HG03025 (cell line): ENCODE measurements around the gene ASXL2.

ENCODE experiments used
- ATAC-seq: cut with Tn5 transposase; IDR thresholded peaks from one replicate; pipeline ENCODE4 v1.9.1; 2021; ENCODE audit warnings: mild to moderate bottlenecking, moderate library complexity; ENCODE audit not compliant: unreplicated experiment, low FRiP score

The ASXL2 gene

DNA sequence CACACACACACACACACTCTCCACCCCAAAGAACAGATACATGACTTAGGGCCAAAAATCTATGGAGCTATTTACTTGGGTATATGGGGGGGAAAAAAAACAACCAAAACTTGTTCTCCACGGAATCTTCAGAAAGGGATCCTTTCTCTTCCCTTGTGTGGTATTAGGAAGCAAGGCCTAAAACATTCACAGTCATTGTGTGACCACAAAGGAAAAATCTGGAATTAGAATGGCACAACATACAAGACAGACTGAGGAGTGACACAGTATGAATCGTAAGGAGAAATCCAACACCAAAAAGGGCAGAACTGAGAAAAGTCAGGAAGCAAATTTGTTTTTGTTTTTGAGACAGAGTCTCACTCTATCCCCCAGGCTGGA lies 70.3 kb downstream of the ASXL2 start:
- no peak for ATAC-seq

DNA sequence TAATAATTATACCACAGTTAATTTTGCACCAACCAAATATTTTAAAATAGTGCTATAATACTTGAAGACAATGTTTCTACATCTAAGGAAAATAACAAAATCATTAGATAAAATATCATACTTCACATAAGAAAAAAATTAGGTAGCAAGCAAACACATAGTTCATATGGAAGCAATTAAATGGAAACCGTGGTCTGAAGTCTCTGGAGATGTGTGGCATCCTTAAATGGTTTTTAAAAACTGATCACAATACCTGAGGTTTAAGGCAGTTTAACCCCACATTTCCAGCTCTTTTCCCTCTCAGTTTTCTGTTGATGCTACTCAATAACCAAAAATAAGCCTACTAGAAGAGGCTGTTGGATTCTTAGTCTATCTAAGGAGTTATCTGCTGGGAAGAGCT lies 71.3 kb downstream of the ASXL2 start:
- ATAC-seq: no peak

DNA sequence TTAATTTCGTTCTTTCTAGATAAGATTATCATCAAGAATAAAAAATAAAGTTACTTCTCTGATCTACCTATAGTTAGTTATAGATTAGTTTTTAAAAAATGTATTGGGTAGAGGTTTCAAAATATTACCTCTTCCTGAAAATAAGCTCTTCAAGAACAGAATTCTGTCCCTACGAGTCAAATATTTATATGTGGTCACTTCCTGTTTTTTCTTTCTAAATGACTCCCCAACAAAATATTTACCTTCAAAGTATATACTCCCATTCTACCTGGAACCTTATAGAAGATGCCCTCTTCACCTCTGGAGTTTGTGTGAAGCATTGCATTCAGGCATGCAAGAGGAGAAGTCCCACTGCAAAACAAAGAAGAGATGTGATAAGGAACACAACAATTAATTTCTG lies 72.3 kb downstream of the ASXL2 start:
- no peak for ATAC-seq

DNA sequence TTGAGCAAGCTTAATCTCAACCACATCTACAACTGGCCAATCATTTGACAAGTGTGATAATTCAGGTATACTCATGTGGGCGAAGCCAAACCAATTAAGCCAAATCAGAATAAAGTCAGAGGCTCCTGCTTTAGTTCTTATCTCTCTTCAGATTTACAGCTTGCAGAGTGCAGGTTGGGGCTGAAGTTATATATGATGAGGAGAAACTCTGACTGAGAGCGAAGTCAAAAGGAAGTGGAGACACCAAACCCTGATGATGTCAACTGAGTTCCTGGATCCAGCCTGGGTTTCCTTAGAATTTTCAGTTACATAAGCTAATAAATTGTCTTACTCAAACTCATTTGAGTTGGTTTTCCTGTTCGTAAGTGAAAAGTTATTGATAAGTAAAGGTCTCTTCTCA lies 73.9 kb downstream of the ASXL2 start:
- ATAC-seq: no peak

GRCh38 chr2:25799301-25799700 lies 79.0 kb downstream of the ASXL2 start:
- no peak for ATAC-seq

DNA sequence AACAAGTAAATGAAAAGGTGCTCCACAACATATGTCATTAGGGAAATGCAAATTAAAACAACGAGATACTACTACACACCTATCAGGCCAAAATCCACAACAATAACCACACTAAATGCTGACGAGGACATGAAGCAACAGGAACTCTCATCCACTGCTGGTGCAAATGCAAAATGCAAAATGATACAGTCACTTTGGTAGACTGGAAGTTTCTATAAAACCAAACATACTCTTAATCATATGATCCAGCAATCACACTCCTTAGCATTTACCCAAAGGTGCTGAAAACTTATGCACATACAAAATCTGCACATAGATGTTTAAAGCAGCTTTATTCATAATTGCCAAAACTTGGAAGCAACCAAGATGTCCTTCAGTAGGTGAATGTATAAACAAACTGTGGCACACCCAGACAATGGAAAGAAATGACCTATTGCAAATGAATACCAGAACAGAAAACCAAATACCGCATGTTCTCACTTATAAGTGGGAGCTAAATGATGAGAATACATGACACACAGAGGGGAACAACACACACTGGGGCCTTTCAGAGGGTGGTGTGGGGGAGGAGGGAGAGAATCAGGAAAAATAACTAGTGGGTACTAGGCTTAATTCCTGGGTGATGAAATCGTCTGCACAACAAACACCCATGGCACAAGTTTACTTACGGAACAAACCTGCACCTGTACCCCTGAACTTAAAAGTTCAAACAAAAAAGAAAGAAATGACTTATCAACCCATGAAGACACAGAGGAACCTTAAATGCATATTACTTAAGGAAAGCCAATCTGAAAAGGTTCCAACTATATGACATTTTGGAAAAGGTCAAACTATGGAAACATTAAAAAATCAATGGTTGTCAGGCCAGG lies 80.4 kb downstream of the ASXL2 start:
- ATAC-seq: no peak

GRCh38 chr2:25794544-25795276 lies 83.6 kb downstream of the ASXL2 start:
- no peak for ATAC-seq

DNA sequence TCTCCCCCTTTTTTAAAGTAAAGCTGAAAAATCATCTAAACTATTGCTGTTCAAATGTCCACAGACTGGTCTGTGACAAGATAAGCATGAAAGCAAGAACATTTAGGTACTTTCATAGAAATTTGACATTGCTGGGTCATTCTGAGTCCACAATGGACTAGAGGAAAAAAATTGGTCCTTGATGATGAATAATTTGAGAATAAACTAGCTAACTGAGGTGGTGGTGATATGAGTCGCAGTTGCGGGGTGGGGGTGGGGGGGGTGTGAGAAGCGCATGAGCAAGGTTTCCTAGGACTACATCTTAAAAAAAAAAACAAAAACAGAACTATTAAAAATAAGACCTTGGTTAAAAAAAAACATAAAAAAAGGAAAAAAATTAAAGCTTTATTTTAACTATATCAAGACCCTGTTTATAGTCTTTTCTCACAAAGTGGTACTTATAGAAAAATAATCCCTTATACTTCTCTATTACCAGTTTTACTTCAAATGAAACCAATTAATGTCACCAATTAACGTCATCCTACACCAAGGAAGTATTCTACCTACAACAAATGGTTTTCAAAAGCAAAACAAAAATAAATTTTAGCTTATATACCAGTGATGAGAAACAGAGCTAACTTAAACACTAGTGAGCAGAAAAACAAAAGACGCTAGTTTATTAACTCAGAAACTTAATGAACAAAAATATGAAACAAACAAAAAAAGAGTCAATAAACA lies 88.1 kb downstream of the ASXL2 start:
- ATAC-seq: no peak

- no peak for ATAC-seq
Observed at GRCh38 chr2:25788457-25788856, 89.8 kb downstream of the ASXL2 start.

- ATAC-seq: no peak
Observed at GRCh38 chr2:25787020-25787419, 91.3 kb downstream of the ASXL2 start.

- ATAC-seq: no peak
Observed at GRCh38 chr2:25784404-25784803, 93.9 kb downstream of the ASXL2 start.

- no peak for ATAC-seq
Observed at GRCh38 chr2:25777077-25777476, 101.2 kb downstream of the ASXL2 start.

GRCh38 chr2:25772078-25772477 lies 106.2 kb downstream of the ASXL2 start:
- no peak for ATAC-seq

DNA sequence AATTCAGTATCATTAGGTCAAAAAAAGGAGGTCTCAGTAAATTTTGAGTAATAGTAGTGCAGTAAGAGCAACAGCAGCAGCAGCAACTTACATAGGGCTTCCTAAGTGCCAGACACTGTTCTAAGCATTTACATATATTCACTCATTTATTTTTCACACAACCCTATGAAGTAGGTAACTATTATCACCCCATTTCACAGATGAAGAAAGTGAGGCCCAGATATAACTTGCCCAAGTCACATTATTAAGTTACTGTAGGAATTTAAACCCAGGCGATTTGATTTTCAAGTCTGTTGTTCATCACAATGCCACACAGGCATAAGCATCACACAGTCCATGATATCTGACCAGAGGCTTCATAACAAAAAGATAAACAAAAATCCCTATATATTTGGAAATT lies 114.7 kb downstream of the ASXL2 start:
- no peak for ATAC-seq

DNA sequence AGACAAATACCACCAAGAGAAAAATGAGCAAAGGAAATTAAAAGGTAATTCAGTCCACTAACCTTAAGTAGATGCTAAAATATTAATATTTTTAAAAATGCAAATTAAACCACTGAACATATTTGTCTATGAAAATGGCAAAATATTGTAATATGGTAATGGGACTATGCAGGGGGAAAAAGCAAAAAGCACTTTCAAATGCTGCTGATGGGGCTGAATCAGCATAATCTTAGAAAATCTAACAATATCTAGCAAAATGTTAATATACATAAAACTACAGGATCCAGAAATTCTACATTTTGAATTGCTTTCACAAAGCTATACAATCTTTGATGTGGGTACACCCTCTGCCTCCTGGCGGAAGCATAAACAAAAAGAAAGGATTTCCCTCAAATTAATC lies 118.0 kb downstream of the ASXL2 start:
- ATAC-seq: no peak

GRCh38 chr2:25758348-25758747 lies 119.9 kb downstream of the ASXL2 start:
- no peak for ATAC-seq

- no peak for ATAC-seq
Observed at GRCh38 chr2:25757906-25758305, 120.4 kb downstream of the ASXL2 start.

DNA sequence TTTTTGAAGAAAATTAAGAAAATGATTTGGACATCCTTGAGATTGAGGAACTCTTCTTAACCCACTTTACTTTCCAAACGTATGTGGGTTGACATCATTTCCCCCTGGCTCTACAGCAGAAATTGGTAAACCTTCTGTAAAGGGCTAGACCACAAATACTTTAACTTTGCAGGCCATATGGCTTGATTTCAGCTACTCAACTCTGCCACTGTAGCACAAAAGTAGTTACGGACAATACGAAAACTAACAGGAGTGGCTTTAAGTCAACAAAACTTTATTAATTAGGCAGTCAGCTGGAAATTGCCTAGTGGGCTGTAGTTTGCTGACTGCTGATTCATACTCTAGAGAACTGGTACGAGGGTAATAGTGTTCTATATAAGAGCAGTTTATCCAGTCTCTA lies 121.8 kb downstream of the ASXL2 start:
- no peak for ATAC-seq

- no peak for ATAC-seq
Observed at GRCh38 chr2:25749676-25750075, 128.6 kb downstream of the ASXL2 start.

GRCh38 chr2:25744055-25744454 lies 134.2 kb downstream of the ASXL2 start:
- no peak for ATAC-seq

DNA sequence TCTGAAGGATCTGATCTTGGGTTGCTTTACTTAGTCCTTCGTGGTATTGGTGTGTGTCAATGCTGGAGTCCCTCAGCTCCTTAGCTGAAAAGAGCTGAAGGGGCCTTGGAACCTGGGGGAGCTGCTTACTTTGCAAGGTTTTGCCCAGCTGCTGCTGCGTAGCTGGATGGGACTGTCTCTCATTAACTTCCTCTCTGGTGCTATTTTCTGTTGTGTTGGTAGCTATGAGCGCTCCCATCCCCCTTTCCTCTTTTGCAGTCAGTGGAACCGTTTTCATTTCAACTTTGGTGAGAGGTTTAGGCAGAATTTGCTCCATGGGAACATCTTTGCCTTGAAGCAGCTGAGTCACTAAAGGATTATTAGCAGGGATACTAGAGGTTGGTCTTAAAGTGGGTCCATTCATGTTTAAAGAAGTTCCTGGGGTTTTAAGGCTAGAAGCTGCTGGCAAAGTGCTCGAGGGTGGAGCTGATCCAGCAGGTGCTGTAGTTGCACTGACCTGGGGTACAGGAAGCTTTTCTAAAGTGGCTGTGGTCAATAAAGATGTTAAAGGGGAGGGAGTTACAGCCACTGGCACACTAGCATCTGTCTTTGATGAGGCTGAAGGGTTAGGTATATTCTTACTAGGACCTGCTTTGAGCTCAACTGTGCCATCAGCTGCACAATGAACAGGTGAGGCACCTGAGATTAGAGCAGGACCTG lies 135.0 kb downstream of the ASXL2 start:
- ATAC-seq: no peak
